DLD1 (cell line): ENCODE measurements around the gene RAB5A.
"Not testable (repeated sequence)": the region's sequence is repeated elsewhere in the genome, so short reads cannot be mapped to it uniquely, and the experiment has no call there.

Experiments
- in situ Hi-C: cut with HindIII; loops from 2 replicates; pipeline ENCODE4 v1.10.0; 2017; ENCODE audit warnings: low sequenced_read_pairs

RAB5A gene

DNA sequence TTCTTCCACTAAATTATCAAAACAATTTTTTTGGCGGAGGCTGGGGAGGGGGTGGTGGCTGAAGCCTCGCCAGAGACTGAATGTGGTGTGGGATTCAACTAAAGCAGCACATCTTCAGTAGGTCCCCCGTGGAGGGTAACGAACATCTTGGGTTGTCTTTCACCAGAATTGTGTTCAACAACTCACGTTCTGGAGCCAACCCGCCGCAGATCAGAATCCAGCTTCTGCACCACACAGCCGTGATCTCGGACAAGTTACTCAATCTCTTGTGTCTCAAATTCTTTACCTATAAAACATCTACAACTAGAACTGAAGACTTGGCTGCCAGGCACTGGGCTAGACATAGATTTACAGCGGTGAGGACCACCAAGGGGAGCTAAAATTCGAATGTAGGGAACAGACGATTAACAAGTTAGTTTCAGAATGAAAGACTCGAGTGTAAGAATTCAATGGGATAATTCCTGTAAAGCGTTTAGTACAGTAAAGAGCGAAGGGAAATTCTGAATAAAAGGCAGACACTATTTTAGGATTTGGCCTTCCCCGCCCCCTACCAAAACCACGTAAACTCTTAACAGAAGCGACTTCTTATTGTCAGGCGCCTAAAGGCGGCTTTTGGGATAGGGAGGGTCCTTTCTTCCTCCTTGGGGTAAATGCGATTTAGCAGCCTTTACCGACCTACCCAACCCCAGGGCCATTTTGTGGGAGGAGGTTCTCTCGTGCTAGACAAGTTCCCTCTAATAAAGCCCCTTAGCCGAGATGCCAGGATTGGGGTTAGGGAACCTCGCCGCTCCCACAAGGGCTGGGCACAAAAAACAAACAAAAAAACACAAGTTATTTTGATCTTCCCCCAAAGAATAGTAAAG is 697 bp upstream of the RAB5A start:
- in situ Hi-C loops: loop anchor here (25.0 kb wide), 1 partner anchor 91 kb away; the partner anchor contains the start of gene KAT2B

DNA sequence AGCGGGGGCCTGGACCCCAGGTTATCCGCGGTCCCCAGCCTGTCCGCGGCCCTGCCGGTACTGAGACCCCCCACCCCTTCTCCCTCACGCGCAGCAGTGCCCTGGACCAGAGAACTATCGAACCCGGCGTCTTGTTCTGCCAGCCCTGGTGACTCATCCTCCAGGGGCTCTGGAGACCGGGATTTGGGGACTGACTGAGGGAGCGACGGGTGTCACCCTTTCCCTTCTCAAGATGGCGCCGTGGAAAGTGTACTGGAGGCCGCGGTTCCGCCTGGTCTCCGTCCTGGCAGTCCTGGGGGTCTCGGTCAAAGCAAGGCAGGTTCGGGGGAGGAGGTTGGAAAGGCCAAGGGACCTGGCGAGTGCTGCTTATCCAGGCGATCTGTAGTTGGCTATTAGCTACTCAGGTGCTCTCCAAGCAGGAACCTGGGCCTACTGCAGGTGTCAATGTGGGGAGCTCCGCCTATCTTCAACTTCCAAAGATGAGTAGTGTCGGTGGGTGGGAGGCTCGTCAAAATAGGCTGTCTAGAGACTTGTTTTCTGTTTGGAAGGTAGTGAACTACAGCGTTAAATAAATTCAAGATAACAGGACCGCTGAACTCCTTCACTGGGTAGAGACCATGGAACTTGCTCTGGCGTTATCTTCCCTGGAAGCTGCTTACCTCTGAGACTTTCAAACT is 790 bp downstream of the RAB5A start:
- in situ Hi-C loops: loop anchor here (25.0 kb wide), 1 partner anchor 90 kb away; the partner anchor contains the start of gene KAT2B

DNA sequence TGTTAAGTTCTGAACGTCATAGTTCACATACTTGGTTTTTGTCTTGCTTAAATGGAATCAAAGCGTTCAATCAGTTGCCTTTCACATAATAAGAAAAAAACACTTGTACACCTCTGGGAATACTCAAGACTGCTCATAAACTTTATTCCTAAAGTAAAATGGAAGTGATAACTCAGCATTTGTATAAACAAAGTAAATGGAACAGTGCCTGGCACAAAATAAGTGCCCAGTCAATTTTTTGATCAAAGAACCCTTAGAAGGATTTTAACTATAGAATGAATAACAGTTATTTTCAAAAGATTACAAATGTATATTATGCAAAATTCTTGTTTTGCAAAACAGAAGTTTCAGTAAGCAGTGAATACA is 1.3 kb downstream of the RAB5A start:
- in situ Hi-C loops: loop anchor here (25.0 kb wide), 1 partner anchor 89 kb away; the partner anchor contains the start of gene KAT2B

DNA sequence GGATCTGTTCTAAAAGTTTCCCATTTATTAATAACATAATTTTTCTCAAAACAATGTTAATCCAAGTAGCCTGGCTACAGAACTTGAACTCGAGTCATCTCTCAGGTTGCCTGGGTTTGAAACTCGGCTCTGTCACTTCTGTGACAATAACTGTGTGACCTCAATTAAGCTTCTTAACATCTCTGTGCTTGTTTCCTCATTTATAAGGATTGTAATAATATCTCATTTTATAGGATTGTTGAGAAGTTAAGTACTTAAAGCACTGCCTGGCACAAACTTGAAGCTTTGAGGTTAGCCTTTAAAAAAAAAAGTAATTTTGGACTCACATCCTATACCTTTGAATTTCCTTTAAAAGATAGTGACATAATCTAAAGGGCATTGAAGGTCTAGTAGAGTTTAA is 3.4 kb downstream of the RAB5A start:
- in situ Hi-C loops: no loop called here

DNA sequence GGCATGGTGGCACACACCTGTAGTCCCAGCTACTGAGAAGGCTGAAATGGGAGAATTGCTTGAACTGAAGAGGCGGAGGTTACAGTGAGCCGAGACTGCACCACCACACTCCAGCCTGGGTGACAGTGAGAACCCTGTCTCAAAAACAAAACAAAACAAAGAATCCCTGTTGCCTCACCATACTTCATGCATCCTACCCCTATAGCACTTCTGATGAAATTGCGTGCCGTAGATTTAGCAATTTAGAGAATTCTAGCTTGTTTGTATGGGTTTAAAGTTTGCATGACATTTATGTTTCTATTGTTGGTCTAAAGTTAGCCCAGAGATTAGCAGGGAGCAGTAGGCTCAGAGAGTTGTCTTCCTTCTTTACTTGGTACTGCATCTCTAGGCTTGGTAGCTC is 7.8 kb downstream of the RAB5A start:
- in situ Hi-C loops: no loop called here

DNA sequence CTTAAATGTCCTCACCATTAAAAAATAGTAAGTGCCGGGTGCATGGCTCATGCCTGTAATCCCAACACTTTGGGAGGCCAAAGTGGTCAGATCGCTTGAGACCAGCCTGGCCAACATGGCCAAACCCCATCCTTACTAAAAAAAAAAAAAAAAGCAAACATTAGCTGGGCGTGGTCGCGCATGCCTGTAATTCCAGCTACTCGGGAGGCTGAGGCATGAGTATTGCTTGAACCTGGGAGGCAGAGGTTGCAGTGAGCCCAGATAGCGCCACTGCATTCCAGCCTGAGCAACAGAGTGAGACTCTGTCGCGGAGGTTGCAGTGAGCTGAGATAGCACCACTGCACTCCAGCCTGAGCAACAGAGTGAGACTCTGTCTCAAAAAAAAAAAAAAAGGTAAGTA is 10.5 kb downstream of the RAB5A start:
- in situ Hi-C loops: not testable (repeated sequence)

DNA sequence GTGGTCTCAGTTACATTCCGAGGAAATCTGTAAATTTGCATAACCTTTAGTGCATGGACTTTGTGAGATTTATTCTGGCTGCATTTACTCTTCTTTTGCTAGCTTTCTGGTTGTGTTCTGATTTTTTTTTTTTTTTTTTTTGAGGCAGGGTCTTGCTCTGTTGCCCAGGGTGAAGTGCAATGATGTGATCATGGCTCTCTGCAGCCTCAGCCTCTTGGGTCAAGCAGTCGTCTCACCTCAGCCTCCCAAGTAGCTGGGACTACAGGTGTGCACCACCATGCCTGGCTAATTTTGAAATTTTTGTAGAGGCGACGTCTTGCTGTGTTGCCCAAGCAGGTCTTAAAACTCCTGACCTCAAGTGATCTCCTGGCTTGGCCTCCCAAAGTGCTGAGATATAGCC is 12.6 kb downstream of the RAB5A start:
- in situ Hi-C loops: no loop called here

DNA sequence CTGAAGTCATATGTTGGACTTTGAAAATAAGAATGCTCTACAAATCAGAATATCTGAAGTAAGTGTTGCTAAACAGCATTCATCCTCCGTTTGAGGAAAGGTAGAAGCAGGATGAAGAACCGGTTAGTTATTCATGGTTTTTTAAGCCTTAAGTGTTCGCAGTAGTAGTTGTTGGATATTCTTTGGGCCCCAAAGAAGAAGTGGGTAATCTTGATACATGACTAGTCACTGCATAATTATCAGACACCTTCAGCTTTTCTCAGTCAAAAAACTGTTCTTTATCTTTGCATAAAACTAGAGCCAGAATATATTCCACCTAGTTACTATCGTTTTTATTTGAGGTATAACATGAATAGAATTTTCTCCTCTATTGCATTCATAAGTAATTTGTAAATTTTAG is 13.8 kb downstream of the RAB5A start:
- in situ Hi-C loops: no loop called here

DNA sequence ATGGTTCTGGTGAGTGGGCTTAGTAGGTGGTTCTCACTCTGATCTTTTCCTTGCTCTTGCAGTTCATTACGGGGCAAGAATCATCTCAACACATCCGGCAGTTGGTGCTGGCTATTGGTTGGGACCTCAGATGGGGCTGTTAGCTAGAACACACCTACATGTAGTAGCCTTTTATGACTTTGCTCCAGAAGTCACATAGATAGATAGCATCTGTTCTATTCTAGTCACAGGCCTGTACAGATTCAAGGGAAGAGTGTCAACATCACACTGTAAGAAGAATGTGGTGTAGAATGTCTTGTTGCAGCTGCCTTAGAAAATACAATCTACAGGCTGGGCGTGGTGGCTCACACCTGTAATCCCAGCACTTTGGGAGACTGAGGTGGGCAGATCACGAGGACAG is 15.1 kb downstream of the RAB5A start:
- in situ Hi-C loops: no loop called here

DNA sequence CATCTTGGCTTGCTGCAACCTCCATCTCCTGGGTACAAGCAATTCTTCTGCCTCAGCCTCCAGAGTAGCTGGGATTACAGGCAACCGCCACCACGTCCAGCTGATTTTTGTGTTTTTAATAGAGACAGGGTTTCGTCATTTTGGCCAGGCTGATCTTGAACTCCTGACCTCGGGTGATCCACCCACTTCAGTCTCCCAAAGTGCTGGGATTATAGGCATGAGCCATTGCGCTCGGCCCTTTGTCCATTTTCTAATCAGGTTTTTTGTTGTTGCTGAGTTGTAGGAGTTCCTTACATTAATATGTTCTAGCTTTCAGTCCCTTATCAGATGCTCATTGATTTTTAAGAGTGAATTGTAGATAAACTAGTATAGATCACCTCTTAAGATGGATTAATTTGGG is 20.3 kb downstream of the RAB5A start:
- in situ Hi-C loops: no loop called here

DNA sequence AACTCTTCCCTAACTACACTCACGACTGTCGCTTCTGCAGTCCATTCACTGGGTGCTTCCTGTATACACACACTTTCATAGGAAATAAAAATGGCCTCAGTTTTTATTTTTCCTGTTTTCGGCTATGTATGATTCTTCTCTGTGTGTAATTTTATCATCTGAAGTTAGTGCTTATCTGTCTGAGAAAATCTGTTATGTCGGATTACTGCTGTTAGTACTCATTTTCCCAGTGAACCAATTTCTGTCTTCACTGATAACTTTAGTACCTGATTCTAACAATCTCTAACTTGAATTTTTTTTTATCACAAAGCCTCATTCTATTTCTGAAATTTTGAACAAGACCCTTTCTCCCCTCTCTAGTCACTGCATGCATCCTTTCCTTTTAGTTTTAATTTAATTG is 20.9 kb downstream of the RAB5A start:
- in situ Hi-C loops: no loop called here

DNA sequence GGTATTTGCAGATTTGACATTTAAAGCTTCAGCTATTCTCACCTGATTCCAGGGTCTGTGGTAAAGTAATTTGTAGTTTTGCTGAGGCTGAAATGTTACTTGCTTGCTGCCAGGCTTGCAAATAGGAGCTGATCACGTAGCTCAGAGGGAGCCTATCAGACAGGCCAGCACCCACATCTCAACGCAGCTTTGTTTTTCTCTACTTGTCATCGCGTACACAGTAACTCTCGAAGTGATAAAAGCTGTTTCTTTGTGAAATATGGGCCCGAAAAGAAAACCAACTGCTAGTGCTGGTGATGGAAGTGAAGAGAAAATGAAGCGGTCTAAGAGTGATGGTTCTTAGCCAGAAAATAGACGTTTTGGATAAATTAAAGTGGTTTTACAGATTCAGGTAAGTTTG is 23.4 kb downstream of the RAB5A start:
- in situ Hi-C loops: no loop called here

DNA sequence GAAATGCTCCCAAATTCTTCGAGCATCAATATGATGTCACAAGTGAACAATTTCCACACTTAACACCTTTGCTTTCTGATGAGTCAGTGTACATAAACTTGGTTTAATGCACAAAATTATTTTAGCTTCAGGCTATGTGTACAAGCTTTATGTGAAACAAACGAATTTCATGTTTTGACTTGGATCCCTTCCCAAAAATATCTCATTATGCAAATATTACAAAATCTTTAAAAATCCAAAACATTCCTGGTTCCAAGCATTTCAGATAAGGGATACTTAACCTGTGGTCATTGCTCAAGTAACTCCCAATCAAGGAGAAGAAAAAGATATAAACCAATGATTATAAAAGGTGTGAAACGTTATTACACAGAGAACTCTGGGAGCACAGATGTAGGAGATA is 25.2 kb downstream of the RAB5A start:
- in situ Hi-C loops: no loop called here

DNA sequence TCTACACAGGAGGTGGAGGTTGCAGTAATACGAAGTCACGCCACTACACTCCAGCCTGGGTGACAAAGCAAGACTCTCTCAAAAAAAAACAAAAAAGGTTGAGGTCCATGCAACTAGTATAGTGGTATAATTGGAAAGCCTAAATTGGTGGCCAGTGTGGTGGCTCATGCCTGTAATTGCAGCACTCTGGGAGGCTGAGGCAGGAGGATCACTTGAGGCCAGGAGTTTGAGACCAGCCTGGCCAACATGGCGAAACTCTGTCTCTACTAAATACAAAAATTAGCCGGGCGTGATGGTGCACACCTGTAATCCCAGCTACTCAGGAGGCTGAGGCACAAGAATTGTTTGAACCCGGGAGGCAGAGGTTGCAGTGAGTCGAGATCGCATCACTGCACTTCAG is 42.0 kb downstream of the RAB5A start:
- in situ Hi-C loops: not testable (repeated sequence)

DNA sequence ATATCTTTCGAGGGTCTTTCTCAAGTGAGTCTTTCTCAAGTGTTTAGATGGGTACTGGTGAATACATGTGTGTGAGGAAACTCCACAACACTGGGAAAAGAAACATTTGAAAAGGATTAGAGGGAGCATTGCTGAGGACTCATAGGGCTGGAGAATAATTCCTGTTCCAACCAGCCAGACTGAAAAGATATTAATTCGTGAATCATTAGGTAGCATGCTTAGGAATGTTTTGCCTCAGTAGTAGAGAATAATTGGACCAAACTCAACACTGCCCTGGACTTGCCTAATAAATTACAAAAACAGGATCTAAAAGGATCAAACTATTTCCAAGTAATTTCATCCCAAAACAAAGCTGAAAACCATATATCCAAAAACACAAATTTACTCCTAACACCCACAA is 47.9 kb downstream of the RAB5A start:
- in situ Hi-C loops: no loop called here

DNA sequence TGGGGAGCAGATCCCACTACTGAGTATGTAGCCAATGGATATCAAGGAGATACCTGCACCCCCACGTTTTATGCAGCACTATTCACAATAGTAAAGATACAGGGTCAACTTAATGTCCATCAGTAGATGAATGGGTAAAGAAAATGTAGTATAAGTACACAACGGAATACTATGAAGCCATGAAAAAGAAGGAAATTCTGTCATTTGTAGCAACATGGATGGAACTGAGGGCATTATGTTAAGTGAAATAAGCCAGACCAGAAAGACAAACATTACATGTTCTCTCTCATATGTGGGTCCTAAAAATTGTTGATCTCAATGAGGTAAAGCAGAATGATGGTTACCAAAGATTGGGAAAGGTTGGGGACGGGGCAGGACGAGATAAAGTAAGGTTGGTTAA is 50.6 kb downstream of the RAB5A start:
- in situ Hi-C loops: no loop called here

DNA sequence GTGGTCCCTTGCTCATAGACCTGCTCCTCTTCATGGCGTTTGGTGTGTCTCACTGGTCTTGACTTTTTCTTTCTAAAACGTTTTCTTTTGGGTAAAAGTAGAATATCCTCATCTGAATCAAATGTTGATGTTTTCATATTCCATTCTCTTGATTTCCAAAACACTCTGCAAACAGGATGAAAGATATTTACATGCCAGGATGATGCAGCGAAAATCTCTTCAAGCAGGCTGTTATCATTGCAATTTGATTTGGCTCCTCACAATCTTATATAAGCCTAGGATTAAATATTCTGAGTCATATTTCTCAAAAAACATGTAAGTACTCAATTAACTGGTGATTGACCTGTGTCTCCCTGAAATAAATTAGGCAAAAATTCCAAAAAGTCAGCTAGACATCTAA is 55.0 kb downstream of the RAB5A start:
- in situ Hi-C loops: no loop called here

DNA sequence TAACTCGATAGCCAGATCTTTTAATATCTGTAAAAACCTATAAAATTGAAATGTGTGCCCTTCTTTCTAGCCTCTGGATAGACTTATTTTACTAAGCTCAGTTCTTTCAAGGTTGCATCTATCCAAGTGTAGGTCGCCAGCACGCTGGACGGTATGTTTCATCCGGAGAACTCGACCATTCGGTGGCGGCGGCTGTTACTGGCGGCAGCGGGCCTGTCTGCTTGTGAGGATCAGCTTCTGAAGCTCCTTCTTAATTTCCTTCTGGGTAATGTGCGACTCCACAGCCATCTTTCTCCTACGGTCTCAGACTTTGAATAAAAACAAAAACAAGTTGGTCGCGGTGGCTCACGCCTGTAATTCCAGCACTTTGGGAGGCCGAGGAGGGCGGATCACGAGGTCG is 61.1 kb downstream of the RAB5A start:
- in situ Hi-C loops: no loop called here

DNA sequence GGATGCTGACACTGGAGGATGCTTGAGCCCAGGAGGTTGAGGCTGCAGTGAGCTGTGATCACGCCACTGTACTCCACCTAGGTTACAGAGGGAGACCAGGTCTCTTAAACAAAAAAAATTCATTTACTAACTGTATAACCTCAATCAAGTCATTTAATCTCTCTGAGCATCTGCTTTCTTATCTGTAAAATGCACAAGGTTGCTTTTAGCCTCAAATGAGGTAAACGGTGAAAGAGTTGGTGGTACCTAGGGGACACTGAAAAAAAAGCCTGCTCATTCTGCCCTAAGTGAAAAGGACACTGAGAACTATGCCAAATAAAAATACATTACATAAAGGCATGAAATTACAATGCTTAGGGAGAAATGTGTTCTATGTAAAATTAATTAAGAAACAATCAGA is 61.7 kb downstream of the RAB5A start:
- in situ Hi-C loops: no loop called here

DNA sequence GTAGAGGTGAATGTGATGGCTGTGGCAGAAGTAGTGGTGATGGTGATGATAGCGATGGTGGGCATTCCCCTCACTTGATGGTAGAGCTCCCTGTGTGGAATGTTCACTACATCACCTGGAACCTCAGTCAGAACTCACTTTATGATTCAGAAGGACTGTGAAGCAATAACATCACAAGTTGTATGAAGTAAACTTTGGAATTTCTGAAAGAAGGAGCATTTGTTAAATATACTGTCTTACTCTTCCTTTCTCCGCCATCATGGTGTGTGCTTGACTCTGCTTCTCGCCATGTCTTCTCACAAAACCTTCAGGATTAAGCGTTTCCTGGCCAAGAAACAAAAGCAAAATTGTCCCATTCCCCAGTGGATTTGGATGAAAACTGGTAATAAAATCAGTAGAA is 65.3 kb downstream of the RAB5A start, which contains the start of gene PP2D1:
Gene PP2D1 (minus strand): TSS at position 101 of the 400 bp plus-strand sequence. CDS start 192 bp downstream, outside the sequence.
- in situ Hi-C loops: no loop called here

DNA sequence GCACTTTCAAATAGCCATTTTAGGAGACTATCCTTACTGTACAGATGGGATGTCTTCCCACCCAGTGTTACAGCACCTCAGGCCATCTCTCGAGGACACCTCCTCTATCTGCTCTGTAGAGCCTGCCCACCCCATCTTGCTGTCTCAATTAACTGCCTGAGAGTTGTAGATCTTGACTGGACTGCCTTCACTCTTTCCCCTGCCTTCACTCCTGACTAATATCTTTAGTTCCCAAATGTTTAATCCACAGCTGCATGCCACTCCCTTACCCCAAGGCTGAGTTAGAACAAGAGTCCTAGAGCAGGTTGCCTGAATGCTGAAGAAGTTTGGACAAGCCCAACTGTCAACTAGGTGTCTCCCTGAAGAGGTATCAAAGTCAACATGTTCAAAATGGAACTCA is 66.5 kb downstream of the RAB5A start:
- in situ Hi-C loops: no loop called here

DNA sequence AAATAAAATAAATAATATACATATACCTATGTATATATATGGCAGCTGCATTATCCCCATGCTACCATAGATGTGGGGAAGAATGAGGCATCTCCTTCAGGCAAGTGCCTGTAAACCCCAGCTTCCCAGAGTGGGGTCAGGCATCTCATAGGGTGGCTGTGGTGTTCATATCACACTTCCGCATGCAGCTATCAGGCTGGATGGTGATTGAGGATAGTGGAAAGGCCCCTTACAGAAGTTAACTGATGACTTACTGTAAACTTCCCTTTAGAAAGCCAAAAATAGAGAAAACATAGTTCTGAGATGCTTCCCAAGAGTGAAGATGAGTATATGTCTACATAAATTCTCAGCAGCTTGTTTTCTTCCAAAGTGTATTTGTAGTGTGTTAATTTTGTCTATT is 68.6 kb downstream of the RAB5A start:
- in situ Hi-C loops: no loop called here
